ENCODE results near the gene VPREB1.
"Not testable (repeated sequence)": the region's sequence is repeated elsewhere in the genome, so short reads cannot be mapped to it uniquely, and the experiment has no call there.

VPREB1 gene

GRCh38 chr22:22244316-22245250, at the start of gene VPREB1:
Gene VPREB1, plus strand, starts transcription at chr22:22244786. Its CDS starts 28 bp downstream, at chr22:22244814.
- no peak for DNase-seq

- no peak for DNase-seq
Measured at GRCh38 chr22:22194931-22195264, 49.7 kb upstream of the VPREB1 start.

- DNase-seq = peak; percentile 45
Measured at GRCh38 chr22:22195265-22196017, 49.1 kb upstream of the VPREB1 start.

GRCh38 chr22:22196018-22196533, 48.5 kb upstream of the VPREB1 start:
- no peak for DNase-seq

GRCh38 chr22:22196833-22197477, 47.6 kb upstream of the VPREB1 start:
- no peak for DNase-seq

- DNase-seq = no peak
Measured at GRCh38 chr22:22197993-22198402, 46.6 kb upstream of the VPREB1 start.

- no peak for DNase-seq
Measured at GRCh38 chr22:22198751-22199150, 45.8 kb upstream of the VPREB1 start.

- DNase-seq = no peak
Measured at GRCh38 chr22:22199634-22200033, 45.0 kb upstream of the VPREB1 start.

- no peak for DNase-seq
Measured at GRCh38 chr22:22200569-22201184, 43.9 kb upstream of the VPREB1 start.

- no peak for DNase-seq
Measured at GRCh38 chr22:22201185-22201929, 43.2 kb upstream of the VPREB1 start.

- no peak for DNase-seq
Measured at GRCh38 chr22:22201930-22202343, 42.6 kb upstream of the VPREB1 start.

- DNase-seq = no peak
Measured at GRCh38 chr22:22203048-22203971, 41.3 kb upstream of the VPREB1 start.

GRCh38 chr22:22207845-22208564, 36.6 kb upstream of the VPREB1 start:
- peak; percentile 45 for DNase-seq

GRCh38 chr22:22208652-22209051, 35.9 kb upstream of the VPREB1 start:
- no peak for DNase-seq

- DNase-seq = not testable (repeated sequence)
Measured at GRCh38 chr22:22209080-22209640, 35.4 kb upstream of the VPREB1 start.

- peak; percentile 51 for DNase-seq
Measured at GRCh38 chr22:22210375-22210774, 34.2 kb upstream of the VPREB1 start.

- no peak for DNase-seq
Measured at GRCh38 chr22:22210889-22211833, 33.4 kb upstream of the VPREB1 start.

- no peak for DNase-seq
Measured at GRCh38 chr22:22213231-22213630, 31.4 kb upstream of the VPREB1 start.
